ENCODE data around the gene MAPK1.
A peak's percentile ranks its signal among the peaks of the same experiment; 100 is the strongest.
"Not testable (repeated sequence)": the region's sequence is repeated elsewhere in the genome, so short reads cannot be mapped to it uniquely, and the experiment has no call there.

The MAPK1 gene

DNA sequence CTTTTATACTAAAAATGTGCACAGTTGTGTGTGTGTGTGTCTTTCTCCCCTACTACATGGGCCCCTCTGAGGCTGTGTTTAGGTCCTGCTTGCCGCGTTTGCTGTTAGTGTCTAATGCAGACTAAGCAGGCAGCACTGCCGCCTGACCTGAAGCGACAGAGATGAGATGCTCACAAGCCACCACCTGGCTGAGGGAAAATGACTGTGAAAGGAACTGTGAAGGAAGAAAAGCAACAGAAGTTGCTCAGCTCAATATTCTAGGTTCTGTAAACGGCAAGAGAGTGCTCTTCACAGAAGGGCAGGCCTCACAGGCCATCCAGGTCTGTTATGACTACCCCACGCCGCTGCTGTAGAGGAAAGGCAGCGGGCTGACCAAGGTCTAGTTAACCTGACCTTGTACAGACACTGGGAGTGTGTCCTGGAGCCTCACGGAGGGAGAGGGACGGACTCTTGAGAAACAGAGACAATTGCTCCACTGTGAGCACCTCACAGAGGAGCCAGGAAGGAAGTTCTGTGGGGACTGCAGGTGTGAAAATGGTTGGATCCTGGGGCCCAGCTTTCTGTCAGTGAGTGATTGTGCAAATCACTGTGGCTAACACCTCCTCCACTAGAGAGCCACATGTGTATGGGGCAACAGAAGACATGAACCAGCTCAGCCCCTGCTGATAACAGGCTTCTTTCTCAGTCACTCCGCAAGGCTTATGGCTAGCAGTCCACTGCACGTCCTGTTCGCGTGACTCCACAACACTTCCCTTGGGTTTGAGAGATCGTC lies 100.6 kb downstream of the MAPK1 start:
- intact Hi-C loops (cut with DNase I), result no loop called here
- no peak for DNase-seq

GRCh38 chr22:21765909-21766529 lies 101.4 kb downstream of the MAPK1 start:
- DNase-seq, result no peak
- intact Hi-C loops (cut with DNase I), result no loop called here

- intact Hi-C loops (cut with DNase I), result no loop called here
- DNase-seq, result no peak
These were observed 103.2 kb downstream of the MAPK1 start for GRCh38 chr22:21764038-21764804.

GRCh38 chr22:21762712-21763581 lies 104.5 kb downstream of the MAPK1 start:
- peak in 39 of 42 donors; percentile 38 to 88 (median 66) for DNase-seq
- intact Hi-C loops (cut with DNase I), result no loop called here

DNA sequence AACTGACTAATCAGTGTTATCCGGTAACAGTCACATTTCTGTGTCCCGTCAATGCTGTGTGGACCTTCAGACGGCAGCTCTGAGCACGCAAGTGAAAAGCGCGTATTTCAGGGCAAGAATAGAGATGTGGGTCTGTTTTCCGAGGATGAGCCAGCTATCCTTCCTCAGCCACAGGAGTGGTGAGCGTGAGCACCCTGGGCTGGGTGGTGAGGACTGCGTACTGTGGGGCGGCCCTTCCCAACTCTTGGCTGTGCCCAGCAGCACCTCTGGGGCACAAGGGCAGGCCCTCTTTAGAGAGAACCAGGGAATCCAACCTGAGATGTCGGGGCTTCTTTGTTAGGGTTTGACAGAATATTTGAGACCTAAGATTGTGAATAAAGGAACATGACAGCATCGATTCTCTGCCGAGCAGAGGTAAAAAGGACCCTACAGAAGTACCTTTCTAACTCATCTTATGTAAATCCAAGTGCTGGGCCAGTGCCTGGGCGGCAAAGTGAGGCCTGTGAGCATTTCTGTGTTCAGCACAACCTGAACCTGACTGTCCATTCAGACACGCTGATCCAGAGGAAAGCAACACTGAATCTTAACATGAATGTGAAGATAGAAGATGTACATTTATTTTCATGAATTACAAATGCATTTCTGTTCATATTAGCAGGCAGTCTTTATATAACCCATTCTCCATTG lies 105.3 kb downstream of the MAPK1 start:
- intact Hi-C loops (cut with DNase I), result no loop called here
- DNase-seq, result no peak

DNA sequence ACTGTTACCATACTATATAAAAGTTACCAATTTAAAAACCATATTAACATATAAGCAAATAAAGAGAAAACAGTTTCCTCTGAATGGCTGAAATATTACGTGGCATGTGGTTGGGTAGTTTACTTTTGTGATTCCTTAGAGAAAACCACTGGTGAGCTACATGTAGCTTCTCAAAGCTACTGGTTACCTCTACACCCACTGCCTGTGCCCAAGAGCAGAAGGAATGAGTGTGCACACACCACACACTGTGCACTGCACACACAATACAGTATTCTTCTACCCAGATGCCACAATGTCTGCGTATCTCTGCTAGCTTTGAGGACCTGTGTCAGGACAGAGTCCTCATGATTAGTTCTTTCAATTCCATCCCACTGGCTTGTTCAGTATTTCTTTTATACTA lies 106.4 kb downstream of the MAPK1 start:
- intact Hi-C loops (cut with DNase I), result no loop called here

GRCh38 chr22:21760640-21761039 lies 106.8 kb downstream of the MAPK1 start:
- no peak for DNase-seq
- intact Hi-C loops (cut with DNase I), result no loop called here

More for the DNA sequence above, 106.4 kb downstream of the MAPK1 start:
- DNase-seq, result no peak

- DNase-seq, result peak in 10 of 42 donors; percentile 21 to 72 (median 43)
- intact Hi-C loops (cut with DNase I), result no loop called here
These were observed 107.6 kb downstream of the MAPK1 start for GRCh38 chr22:21759646-21760376.

DNA sequence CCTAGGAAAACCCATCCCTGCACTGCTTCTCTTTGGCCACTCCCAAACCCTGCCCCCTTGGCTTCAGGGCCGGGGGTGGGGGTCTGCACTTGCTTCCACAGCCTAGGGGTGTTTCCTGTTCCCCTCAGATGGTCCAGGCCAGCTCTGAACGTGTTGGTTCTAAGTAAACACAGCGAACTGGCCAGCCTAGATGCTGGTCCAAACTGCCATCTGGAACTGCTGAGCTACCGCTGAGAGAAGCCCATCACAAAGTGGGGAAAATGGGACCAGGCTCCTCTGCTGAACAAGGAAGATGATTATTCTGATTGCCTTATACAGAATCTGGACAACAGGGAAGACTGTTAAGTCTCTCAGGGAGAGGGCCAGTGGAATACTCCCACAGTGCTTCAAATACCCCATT lies 108.4 kb downstream of the MAPK1 start:
- intact Hi-C loops (cut with DNase I), result no loop called here
- peak in 2 of 42 donors; percentile 44 to 58 for DNase-seq

- intact Hi-C loops (cut with DNase I), result no loop called here
- no peak for DNase-seq
These were observed 109.2 kb downstream of the MAPK1 start for GRCh38 chr22:21758091-21758864.

DNA sequence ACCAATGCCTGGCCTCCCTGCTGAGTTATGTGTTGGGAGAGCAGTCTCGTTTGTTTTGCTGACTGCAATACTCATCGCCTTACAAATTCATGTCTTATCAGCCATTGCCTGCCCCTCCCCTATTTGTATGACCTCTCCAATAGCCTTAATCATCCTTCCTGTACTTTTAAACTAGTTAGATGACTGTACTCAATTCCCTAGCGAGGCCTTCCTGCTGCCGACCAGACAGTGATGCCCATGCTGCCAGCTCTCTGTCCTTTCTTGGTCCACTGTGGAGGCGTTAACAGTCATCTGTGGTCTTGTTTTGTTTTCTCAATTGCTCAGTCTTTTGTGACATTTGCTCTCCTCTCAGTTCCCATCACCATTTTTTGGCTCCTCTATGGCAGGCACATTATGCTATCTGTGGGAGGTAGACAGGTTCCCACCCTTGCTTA lies 111.6 kb downstream of the MAPK1 start:
- intact Hi-C loops (cut with DNase I), result no loop called here
- DNase-seq, result peak in 3 of 42 donors; percentile 39 to 57 (median 56)

DNA sequence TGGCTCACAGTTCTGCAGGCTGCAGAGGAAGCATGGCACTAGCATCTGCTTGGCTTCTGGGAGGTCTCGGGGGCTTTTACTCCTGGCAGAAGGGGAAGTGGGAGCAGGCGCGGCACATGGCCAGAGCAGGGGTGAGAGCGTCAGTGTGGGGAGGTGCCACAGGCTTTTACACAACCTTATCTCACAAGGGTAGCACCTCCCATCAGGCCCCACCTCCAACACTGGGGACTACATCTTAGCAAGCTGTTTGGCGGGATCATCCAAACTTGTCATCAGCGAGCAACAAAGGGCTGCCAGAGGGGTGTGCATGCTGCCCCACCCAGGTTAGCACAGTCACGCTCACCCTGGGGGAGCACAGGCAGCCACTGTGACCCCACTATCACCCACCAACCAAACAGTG lies 112.9 kb downstream of the MAPK1 start:
- DNase-seq, result peak in 41 of 42 donors; percentile 34 to 88 (median 60)
- intact Hi-C loops (cut with DNase I), result no loop called here

DNA sequence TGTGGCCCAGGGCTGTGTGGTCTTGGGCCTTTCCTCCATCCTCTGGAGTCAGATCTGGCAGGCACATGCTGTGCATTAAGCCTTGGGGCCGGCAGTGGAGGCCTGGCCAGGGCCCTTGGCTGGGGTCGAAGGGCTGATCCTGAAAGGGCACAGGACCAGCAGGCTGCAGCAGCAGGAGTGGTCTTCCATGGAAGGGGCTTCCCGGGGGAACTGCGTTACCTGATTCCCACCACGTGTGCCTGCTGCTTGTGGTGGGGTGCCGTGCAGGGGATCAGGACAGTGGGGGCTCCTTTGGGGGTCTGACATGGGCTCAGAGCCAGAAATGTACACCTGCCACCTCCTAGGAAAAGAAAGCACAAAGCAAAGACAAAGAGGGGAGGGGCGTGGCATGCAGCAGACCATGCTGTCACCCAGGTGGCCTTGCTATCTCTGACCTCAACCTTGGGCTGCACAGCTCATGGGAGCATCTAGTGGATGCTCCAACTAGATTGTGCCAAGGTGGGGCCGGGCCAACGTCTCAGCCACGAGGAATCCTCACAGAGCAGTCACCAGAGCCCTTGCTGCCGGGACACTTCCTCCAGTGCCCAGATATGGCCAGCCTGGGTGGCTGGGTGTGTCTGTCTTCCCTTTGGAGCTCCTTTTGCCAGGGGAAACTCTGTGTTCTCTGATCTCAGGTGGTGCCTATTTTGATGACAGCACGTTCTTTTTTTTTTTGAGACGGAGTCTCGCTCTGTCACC lies 113.9 kb downstream of the MAPK1 start:
- DNase-seq, result peak in 19 of 42 donors; percentile 13 to 72 (median 46)
- intact Hi-C loops (cut with DNase I), result no loop called here

- peak in 39 of 42 donors; percentile 29 to 88 (median 67) for DNase-seq
- intact Hi-C loops (cut with DNase I), result no loop called here
These were observed 115.2 kb downstream of the MAPK1 start for GRCh38 chr22:21752276-21752675.

GRCh38 chr22:21745948-21746347 lies 121.5 kb downstream of the MAPK1 start:
- intact Hi-C loops (cut with DNase I), result no loop called here
- no peak for DNase-seq

DNA sequence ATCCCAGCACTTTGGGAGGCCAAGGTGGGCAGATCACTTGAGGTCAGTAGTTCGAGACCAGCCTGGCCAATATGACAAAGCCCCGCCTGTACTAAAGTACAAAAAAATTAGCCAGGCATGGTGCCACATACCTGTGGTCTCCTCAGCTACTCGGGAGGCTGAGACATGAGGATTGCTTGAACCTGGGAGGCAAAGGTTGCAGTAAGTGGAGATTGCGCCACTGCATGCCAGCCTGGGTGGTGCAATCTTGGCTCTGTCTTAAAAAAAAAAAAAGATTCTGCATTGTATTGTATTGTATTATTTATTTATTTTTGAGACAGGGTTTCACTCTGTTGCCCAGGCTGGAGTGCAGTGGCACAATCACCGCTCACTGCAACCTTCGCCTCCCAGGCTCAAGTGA lies 122.5 kb downstream of the MAPK1 start:
- intact Hi-C loops (cut with DNase I); DNase-seq: not testable (repeated sequence)
